ENCODE measurements around the gene ZNF235. TPM values are rescaled to one million over a fixed set of nuclear protein-coding genes. Genes with fewer than 3 reads are reported as not detected.

ZNF235 gene
- total and polyA plus RNA-seq, 2 of the 4 experiments (the other 2 are of a cell fraction): 0.77 to 3.0 TPM

- Histone ChIP-seq H2BK20ac (ENCODE audit: low read depth, low read length) (no peak overlapping the region), H2BK120ac (ENCODE audit: low read depth, low read length) (no peak overlapping the region), H3K56ac (ENCODE audit: extremely low read depth, insufficient read depth, low read length) (no peak overlapping the region), H3K23ac (ENCODE audit: low read depth, low read length) (no peak overlapping the region), H3K4me3 (ENCODE audit: insufficient read depth, low read depth, low read length) (no peak overlapping the region), H3K9me3 (ENCODE audit: control insufficient read depth, insufficient read depth, low read length) (peaks cover 12% of the 10 kb centered on the region), H3K18ac (ENCODE audit: low read depth, low read length) (no peak overlapping the region), H2AK9ac (replicated peaks; ENCODE audit: low read depth, low read length, poor library complexity) (no peak overlapping the region), H3K9me1 (ENCODE audit: insufficient read depth, low read length) (no peaks in the 10 kb centered on the region), H3K4ac (ENCODE audit: low read depth, low read length) (no peak overlapping the region), H4K8ac (ENCODE audit: low read depth in 2 of 2, low read length in 2 of 2) (no peak overlapping the region), H3K36me3 (ENCODE audit: control insufficient read depth, insufficient read depth, low read length) (peaks cover 6% of the 10 kb centered on the region), H3K79me1 (ENCODE audit: low read depth in 1 of 2, low read length in 2 of 2) (no peaks in the 10 kb centered on the region), H2BK15ac (ENCODE audit: low read depth, low read length) (no peak overlapping the region), H4K91ac (ENCODE audit: insufficient read depth, low read depth, low read length) (no peak overlapping the region), H3K27me3 (ENCODE audit: control insufficient read depth, insufficient read depth, low read length) (no peaks in the 10 kb centered on the region), H2AK5ac (ENCODE audit: low read depth, low read length) (no peak overlapping the region), H4K20me1 (ENCODE audit: insufficient read depth, low read length) (no peaks in the 10 kb centered on the region), H3K4me2 (ENCODE audit: low read depth, low read length) (no peak overlapping the region), H3K9ac (ENCODE audit: low read depth, low read length) (no peak overlapping the region), H3K27ac (ENCODE audit: insufficient read depth, low read length) (no peak overlapping the region), H4K5ac (ENCODE audit: low read depth, low read length) (no peak overlapping the region), H2BK5ac (ENCODE audit: low read depth, low read length, poor library complexity, severe bottlenecking) (no peak overlapping the region), H3K14ac (replicated peaks; ENCODE audit: low read depth, low read length) (no peak overlapping the region), H2AFZ (replicated peaks; ENCODE audit: low read length, poor library complexity) (no peak overlapping the region), H3K4me1 (ENCODE audit: control insufficient read depth, insufficient read depth, low read length) (no peaks in the 10 kb centered on the region)
- WGBS, 2 experiments (ENCODE audit: extremely low coverage in 2 of 2, insufficient read length in 1 of 2): no CpG with 5 or more reads among the region's 3 CpGs
- ChIA-PET CTCF (no interaction called here), POLR2A (ENCODE audit: unreplicated experiment) (no interaction called here)
- dilution Hi-C loops (cut with HindIII; ENCODE audit: low sequenced_read_pairs, unreplicated experiment): no loop called here
- intact Hi-C loops (cut with micrococcal nuclease): no loop called here
- no peak for ATAC-seq (ENCODE audit: low read depth)
- peak; percentile 19 for DNase-seq
- TF ChIP-seq USF2 (IDR thresholded peaks at IDR 0.05; ENCODE audit: low read depth, low read length) (no peak), MAZ (IDR thresholded peaks at IDR 0.05; ENCODE audit: borderline replicate concordance, low read depth, low read length) (no peak), CEBPB (IDR thresholded peaks at IDR 0.05; ENCODE audit: low read depth, low read length) (peak; percentile 11; the same call in 1 of the 2 replicates), CTCF (conservative IDR thresholded peaks at IDR 0.05; ENCODE audit: low read depth, low read length) (no peak), SMC3 (IDR thresholded peaks at IDR 0.05; ENCODE audit: low read depth, low read length) (no peak), MAFK (IDR thresholded peaks at IDR 0.05; ENCODE audit: low read depth, low read length) (no peak)
- in situ Hi-C loops (cut with MboI; ENCODE audit: low sequenced_read_pairs): no loop called here
- no TSS peak for BruUV-seq (replicated peaks)
Measured at GRCh38 chr19:44282846-44283245, 22.0 kb downstream of the ZNF235 start.

Measured in IMR-90 (cell line).